MCF 10A (cell line): ENCODE data around the gene BEND7. TPM values are rescaled to one million over a fixed set of nuclear protein-coding genes. Genes with fewer than 3 reads are reported as not detected.

Source experiments
- BruUV-seq: library from RNA; stranded (reverse); fragments of 400-500 nt; replicated peaks from 2 replicates; lab custom pipeline; 2021; lab: Mats Ljungman, UMichigan
- CTCF ChIA-PET: fragments of 300-600 bp; sonication (Branson Sonifier 250); formaldehyde crosslinking; extraction: SDS; loops from one replicate; lab custom pipeline; 2021; ENCODE audit warnings: antibody characterized with exemption, inconsistent platforms; lab: Yijun Ruan, JAX
- POLR2A ChIA-PET: fragments of 300-600, 350-650 bp; sonication (Branson Sonifier 250); formaldehyde crosslinking; extraction: SDS; loops from one replicate; lab custom pipeline; 2020; ENCODE audit warnings: antibody characterized with exemption, inconsistent platforms; lab: Yijun Ruan, JAX
- DNase-seq: peaks from one replicate; pipeline ENCODE4 v3.0.0-alpha.2; 2018; ENCODE audit not compliant: unreplicated experiment
- H3K27ac Mint-ChIP-seq: one replicate; pipeline ENCODE4 v1.8.0; 2022; ENCODE audit warnings: mild to moderate bottlenecking, low read depth, mixed read lengths; ENCODE audit not compliant: unreplicated experiment
- H3K27me3 Mint-ChIP-seq: one replicate; pipeline ENCODE4 v1.8.0; 2022; ENCODE audit warnings: mixed read lengths; ENCODE audit not compliant: insufficient read depth, unreplicated experiment
- H3K36me3 Mint-ChIP-seq: one replicate; pipeline ENCODE4 v1.8.0; 2022; ENCODE audit warnings: mild to moderate bottlenecking, moderate library complexity, mixed read lengths; ENCODE audit not compliant: insufficient read depth, unreplicated experiment
- H3K4me1 Mint-ChIP-seq: one replicate; pipeline ENCODE4 v1.8.0; 2022; ENCODE audit warnings: mixed read lengths; ENCODE audit not compliant: insufficient read depth, unreplicated experiment
- H3K4me3 Mint-ChIP-seq: one replicate; pipeline ENCODE4 v1.8.0; 2022; ENCODE audit warnings: mild to moderate bottlenecking, moderate library complexity, mixed read lengths; ENCODE audit not compliant: unreplicated experiment
- H3K9me3 Mint-ChIP-seq: one replicate; pipeline ENCODE4 v1.8.0; 2022; ENCODE audit warnings: mixed read lengths; ENCODE audit not compliant: unreplicated experiment
- intact Hi-C: fragments of 100-400 bp; cut with micrococcal nuclease; formaldehyde crosslinking; loops from 2 replicates; pipeline ENCODE4 v1.14.1; 2022
- total RNA-seq: library from RNA; stranded (reverse); gene quantifications from 2 replicates; pipeline ENCODE4 v1.2.3, GENCODE V29; 2022
- TF ChIP-seq, protein P1 (sequence below): fragments of 200-600 bp; IDR thresholded peaks from one replicate; pipeline ENCODE4 v1.8.0; 2022; ENCODE audit warnings: antibody characterized with exemption, mild to moderate bottlenecking; ENCODE audit not compliant: unreplicated experiment

BEND7 gene
- total RNA-seq, 1 experiment from 2014 or later = 12.4 TPM

DNA sequence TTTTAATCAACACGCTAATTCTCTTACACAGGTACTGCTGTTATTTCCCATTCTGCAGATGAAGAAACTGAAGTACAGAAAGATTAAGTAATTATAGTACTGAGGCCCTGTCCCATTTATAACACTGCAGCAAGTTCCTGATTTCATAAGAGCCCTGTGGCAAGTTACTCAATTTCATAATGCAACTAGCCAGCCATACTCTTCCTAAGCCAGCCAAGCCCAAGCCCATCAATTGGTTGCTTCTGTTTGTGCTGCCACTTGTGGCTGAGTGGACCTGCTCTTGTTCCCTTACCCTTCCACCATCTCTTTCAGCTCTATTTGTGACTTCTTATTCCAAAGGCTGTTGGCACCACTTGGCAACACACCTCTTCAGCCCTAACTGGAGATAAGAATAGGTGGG is 38.2 kb upstream of the BEND7 start:
- DNase-seq = peak; percentile 63
- intact Hi-C loops = no loop called here
- Mint-ChIP-seq H3K27me3 (no peaks in the 10 kb centered on the region), H3K36me3 (no peaks in the 10 kb centered on the region), H3K4me1 (peaks cover 7% of the 10 kb centered on the region), H3K27ac (no peak overlapping the region), H3K9me3 (no peaks in the 10 kb centered on the region), H3K4me3 (no peak overlapping the region)
- no TSS peak for BruUV-seq
- TF ChIP-seq, protein P1, sequence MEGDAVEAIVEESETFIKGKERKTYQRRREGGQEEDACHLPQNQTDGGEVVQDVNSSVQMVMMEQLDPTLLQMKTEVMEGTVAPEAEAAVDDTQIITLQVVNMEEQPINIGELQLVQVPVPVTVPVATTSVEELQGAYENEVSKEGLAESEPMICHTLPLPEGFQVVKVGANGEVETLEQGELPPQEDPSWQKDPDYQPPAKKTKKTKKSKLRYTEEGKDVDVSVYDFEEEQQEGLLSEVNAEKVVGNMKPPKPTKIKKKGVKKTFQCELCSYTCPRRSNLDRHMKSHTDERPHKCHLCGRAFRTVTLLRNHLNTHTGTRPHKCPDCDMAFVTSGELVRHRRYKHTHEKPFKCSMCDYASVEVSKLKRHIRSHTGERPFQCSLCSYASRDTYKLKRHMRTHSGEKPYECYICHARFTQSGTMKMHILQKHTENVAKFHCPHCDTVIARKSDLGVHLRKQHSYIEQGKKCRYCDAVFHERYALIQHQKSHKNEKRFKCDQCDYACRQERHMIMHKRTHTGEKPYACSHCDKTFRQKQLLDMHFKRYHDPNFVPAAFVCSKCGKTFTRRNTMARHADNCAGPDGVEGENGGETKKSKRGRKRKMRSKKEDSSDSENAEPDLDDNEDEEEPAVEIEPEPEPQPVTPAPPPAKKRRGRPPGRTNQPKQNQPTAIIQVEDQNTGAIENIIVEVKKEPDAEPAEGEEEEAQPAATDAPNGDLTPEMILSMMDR = no peak
- ChIA-PET CTCF (no interaction called here), POLR2A (no interaction called here)

DNA sequence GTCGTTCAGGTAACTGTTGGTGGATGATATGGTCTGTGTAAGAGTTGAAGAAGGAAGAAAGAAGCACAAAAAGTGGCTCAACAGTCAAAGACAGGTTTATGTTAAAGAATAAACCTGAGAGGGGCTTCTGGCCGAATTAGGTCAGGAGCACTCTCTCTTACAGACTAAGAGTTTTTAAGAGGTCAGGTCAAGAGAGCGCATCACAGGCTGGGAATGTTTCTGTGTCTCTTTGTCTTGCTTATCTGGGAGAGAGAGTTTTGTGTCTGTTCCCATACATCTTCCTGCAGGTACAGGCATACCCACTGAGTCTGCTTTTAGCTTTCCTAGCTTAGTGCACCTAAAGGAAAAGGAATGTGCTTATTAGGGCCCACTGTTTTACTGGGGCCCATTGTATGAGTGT is 35.8 kb upstream of the BEND7 start:
- H3K4me3 Mint-ChIP-seq = no peak overlapping the region
- DNase-seq = no peak
- intact Hi-C loops = no loop called here
- ChIA-PET POLR2A (no interaction called here), CTCF (interaction anchor here (1.2 kb wide), 1 partner anchor 28 kb away, joined by 4 read pairs; no protein-coding TSS in a partner anchor)
- H3K9me3 Mint-ChIP-seq = no peaks in the 10 kb centered on the region
- no peak overlapping the region for H3K27ac Mint-ChIP-seq
- TF ChIP-seq, protein P1 = no peak
- BruUV-seq = no TSS peak
- H3K36me3 Mint-ChIP-seq = no peaks in the 10 kb centered on the region
- peaks cover 7% of the 10 kb centered on the region for H3K4me1 Mint-ChIP-seq
- H3K27me3 Mint-ChIP-seq = no peaks in the 10 kb centered on the region

DNA sequence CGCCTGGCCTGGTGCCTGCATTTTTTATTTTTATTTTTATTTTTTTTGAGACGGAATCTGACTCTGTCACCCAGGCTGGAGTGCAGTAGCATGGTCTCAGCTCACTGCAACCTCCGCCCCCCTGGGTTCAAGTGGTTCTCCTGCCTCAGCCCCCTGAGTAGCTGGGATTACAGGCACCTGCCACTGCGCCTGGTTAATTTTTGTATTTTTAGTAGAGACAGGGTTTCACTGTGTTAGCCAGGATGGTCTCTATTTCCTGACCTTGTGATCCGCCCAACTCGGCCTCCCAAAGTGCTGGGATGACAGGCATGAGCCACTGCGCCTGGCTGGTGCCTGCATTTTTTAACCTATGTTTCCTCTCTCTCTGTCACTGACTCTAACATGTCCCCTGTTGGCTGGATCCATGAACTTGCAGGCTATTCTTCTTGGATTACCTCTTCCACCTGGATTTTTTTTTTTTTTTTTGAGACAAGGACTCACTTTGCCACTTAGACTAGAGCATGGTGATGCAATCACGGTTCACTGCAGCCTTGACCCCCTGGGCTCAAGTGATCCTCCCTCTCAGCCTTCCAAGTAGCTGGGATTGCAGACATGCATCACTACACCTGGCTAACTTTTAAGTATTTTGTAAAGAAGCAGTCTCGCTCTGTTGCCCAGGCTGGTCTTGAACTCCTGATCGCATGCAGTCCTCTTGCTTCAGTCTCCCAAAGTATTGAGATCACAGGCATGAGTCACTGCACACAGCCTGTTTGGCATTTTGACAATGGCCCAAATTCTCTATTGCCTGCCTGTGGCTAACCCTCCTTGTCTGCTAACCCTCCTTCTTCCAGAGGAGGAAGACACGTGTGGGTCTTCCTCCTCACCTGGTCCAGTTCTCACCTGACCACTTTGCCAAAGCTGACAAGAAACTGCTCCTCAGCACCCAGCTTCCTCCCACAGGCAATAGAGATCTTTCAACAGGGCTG is 34.9 kb upstream of the BEND7 start:
- no peak overlapping the region for H3K4me3 Mint-ChIP-seq
- H3K36me3 Mint-ChIP-seq = no peaks in the 10 kb centered on the region
- no TSS peak for BruUV-seq
- H3K27ac Mint-ChIP-seq = no peak overlapping the region
- peak; percentile 11 for DNase-seq
- intact Hi-C loops = no loop called here
- TF ChIP-seq, protein P1 = no peak
- ChIA-PET CTCF (no interaction called here), POLR2A (no interaction called here)
- H3K27me3 Mint-ChIP-seq = no peaks in the 10 kb centered on the region
- H3K9me3 Mint-ChIP-seq = no peaks in the 10 kb centered on the region
- peaks cover 7% of the 10 kb centered on the region for H3K4me1 Mint-ChIP-seq

DNA sequence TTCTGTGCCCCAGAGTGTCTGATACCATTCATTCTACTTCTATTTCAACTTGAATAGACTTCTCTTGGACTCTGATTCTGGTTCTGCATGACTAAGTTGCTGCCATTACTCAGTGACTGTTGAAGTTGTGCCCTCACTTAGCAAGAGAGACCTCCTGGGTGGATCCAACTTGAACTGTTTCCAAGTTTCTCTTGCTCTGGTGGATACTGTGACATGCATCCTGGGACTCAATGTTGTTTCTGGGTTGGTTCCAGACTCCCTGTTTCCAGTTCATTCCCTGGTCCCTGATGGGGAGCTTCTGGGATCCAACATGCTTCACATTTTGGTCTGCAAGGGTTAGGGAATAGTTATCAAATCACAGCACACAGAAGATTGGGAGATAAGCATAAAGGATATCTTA is 31.8 kb upstream of the BEND7 start:
- POLR2A ChIA-PET = interaction anchor here (0.6 to 1.0 kb wide), 2 partner anchors 23 to 236 kb away, joined by 3 to 4 read pairs; no protein-coding TSS in a partner anchor
- Mint-ChIP-seq H3K27ac (no peak overlapping the region), H3K4me1 (peaks cover 6% of the 10 kb centered on the region), H3K9me3 (no peaks in the 10 kb centered on the region), H3K4me3 (no peak overlapping the region), H3K27me3 (no peaks in the 10 kb centered on the region), H3K36me3 (no peaks in the 10 kb centered on the region)
- intact Hi-C loops = no loop called here
- TF ChIP-seq, protein P1 = no peak
- CTCF ChIA-PET = interaction anchor here (0.5 to 1.3 kb wide), 4 partner anchors 30 to 1482 kb away, joined by 3 to 6 read pairs (median 4); no protein-coding TSS in a partner anchor
- DNase-seq = peak; percentile 22
- BruUV-seq = no TSS peak
